GM10847 (cell line): ENCODE results near the gene C1QTNF7.

ENCODE experiments used
- POLR2A ChIP-seq: IDR thresholded peaks from 2 replicates; pipeline ENCODE4 v1.6.1; 2011; ENCODE audit not compliant: insufficient read length; ENCODE audit errors: extremely low read depth

The C1QTNF7 gene

DNA sequence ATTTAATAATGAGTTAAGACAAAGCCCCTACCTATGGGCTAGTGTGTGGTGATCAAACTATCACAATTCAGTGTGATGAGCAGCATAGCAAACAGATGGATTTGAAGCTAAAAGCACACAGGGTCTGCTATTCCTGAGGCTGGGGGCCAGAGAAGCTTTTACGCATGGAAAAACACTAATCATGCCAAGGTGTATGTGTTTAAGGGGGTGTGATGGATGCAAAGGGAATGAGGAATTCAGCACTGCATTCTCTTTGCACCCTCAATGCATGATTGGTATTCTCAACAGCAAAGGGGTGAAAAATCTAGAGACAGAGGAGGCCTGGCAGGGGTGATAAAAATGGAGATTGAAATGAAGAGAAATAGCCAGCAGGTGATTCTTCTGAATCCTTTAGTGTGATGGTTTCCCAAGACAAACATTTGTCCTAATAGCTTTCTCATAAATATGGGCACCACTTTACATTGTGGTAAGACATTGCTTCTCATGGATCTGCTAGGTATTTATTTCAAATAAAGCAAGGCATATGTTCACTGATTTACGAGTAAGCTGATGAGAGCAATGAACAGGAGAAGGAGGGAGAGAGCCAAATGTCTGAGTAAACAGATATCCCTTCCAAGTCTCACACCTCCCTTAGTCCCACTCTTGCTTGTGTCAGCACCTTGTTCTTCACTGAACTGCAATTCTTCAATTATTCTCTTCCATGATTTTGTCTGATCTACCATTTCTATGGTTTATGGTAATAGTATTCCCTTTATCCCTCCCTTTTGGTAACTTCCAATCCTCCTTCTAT lies 15.7 kb downstream of the C1QTNF7 start:
- TF ChIP-seq POLR2A = no peak

DNA sequence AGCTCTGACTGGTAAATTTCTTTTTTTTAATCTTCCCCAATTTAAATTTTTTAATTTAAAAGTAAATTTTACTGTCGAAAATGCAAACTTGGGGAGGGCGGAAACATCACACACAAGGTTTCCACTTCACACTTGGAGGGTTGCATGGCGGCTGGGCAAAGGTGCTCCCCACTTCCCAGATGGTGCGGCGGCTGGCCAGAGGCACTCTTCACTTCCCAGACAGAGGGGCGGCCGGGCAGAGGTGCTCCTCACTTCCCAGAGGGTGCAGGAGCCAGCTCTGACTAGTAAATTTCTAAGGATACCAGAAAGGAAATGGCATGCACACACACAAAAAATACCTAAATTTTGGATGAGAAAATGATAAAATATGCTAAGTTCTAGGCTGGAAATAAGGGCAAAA lies 16.4 kb downstream of the C1QTNF7 start:
- TF ChIP-seq POLR2A = no peak

DNA sequence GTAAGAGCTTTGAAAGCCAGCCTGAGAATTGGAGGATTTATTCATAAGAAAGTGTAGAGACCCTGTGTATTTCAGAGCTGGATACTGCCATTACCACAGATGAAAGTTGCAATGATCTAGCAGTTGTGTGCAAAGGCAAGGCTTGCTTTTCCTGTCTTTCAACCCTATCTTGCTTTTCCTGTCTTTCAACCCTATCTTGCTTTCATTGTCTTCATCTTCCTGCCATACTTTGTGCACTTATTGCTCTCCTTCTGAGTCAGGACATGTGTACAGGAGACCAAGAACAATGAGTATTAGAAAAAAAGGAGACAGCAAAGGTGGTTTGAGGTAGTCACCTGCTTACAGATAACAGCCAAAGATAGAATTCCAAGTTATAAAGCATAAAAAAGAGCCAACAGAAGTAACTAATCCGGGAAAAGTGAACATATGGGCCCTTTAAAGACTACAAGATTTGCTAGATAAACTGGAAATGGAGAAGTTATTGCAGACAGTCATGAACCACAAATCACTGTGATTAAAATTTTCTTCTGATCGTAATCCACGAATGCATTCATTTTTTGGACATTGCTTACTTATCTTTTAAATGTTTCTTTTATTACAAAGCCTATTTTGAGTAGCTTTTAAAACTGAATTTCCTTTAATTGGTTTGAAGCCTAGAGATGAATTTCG lies 17.2 kb downstream of the C1QTNF7 start:
- no peak for TF ChIP-seq POLR2A

DNA sequence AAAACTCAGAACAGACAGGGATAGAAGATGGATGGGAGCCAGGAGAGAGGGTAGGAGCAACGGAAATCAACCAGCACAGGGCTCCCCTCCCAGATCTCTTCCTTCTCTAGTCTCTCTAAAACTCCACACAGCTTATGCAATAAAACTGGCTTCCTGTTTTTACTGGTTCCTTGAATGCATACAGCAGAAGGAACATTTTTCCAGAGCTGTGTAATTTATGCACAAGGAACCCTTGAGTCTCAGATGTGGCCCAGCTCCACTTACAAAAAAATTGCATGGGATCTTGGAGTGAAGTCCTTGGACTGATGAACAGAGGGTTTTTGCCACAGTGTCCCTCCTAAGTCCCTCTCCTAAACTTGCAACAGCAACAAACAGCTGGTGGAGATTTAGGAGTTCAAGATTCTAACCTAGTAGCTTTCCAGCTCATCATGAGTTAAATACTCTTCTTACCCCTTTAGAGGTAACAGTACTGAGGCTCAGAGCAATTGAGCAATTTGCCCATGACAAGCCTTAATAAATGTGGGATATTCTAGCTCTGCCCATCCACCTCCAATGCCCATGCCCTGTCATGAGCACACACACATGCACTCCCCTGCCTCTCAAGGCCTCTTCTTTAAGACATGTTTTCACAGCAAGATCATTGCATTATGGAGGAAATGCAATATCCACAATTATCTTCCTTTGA lies 23.5 kb downstream of the C1QTNF7 start:
- no peak for TF ChIP-seq POLR2A

DNA sequence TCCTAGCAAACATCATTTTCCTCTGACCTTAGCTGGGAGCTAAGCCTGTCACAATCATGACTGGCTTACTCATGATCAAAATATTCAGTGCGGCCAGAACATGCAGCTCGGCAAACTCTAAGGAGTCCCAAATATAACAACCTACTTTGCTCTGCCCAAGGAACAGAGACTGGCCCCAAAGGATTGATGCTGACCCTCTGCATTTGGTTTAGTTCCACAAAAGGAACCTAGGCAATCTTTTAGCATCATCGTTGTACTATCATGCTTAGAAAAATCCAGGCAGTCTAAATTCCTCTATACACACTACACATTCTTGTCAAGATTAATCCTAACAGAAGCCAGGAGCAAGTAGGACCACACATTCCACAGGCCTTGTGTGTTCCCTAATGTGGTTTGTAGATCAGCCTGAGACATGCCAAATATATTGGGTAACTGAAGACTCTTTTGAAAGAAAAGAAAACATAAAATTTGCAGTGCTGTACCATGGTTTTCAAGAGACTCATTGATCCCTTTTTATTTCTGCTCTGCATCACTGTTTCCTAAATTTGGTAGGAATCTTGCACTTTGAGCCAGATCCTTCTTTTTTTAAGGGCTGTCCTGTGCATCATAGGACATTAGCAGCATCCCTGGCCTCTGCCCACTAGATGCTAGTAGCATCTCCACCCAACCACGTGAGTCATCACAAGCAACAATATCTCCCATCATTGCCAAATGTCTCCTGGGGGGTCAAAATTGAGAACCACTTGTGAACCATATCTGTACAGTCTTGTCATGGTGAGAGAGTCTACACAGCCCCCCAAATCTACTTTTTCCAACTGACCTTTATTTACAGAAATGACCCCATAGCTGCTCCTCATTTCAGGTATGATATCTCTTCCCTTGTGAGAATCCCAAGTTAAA lies 24.3 kb downstream of the C1QTNF7 start:
- TF ChIP-seq POLR2A = no peak

DNA sequence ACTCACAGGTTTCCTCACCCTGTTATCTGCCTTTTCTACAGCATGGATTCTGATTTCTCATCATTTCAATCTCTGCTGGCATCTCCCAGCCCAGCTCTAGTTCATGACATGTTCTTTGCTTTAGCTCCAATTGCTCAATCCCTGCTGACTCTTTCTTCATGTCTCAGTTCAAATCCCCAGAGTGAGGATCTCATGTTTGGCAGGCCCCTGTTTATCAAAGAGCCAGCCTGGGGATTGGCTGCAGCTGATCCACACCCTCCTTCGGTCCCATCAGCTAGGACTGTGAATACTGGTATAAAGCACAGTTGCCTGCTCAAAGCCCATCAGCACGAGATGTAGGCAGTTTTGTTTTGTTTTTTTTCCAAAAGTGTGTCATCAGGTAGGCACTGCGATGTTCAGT lies 27.5 kb downstream of the C1QTNF7 start:
- no peak for TF ChIP-seq POLR2A

DNA sequence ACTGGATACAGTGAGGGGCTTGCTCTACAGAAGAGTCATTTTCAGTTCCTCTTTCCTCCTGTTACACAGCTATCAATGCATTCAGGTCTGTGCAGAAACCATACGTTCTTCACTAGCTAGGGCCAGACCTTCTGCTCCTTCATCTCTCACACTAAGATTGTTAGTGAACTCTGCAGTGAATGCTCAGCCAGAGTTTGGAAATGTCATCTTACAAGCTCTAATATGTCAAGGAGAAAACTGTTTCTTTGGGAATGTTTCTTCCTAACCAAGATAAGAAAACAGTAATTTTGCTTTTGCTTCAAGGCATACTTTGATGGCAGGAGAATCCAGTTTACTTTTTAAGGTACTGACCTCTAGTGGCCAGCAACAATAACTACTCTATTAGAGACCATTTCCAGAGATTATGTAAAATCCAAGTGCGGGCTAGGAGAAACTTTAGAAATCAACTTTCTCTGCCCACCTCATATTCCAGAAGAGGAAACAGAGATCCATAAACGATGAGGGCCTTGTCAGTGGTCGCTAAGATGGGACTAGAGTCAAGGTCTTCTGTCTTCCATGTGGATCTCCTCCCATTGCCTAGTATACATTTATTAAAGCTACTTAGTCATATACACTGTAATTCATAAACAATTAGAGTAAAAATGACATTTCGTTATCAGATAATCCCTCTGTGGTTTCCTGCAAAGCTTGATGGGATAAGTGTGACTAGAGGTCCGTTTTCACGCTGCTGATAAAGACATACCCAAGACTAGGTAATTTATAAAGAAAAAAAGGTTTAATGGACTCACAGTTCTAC lies 29.8 kb downstream of the C1QTNF7 start:
- TF ChIP-seq POLR2A = no peak

DNA sequence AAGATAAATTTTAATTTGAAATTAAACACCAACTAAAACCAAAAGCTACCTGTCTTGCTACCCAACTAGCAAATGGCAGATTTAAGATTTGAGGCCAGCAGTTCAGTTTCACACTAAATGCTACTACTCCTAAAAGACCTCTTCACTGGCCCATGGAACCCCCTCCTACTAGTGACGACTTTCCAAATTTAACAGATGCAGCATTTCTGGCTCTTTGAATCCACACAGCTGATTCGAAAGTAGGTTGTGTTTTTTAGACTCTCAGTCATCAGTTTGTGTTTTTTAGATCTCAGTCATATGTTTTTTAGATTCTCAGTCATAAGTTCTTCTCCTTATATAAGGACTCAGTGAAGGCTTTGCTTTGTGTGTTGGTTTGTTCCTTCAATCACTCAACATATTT lies 30.8 kb downstream of the C1QTNF7 start:
- no peak for TF ChIP-seq POLR2A

DNA sequence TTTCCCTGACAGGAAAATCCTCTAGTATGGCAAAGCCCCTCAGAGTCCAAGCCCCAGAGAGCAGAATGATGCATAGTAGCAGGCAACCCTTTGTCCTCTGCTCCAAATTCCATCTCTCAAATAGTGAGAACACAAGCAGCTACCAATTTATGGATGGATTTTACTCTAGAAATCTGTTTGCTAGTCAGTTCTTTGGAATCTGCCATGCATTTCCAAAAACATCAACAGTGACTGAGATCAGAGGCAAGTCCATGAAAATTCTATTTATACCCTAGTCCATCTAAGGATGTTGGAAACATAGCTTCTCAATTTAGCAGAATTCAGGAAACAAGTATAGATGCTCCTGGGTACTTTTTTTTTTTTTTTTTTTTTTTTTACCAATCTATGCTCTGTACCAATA lies 31.9 kb downstream of the C1QTNF7 start:
- no peak for TF ChIP-seq POLR2A

DNA sequence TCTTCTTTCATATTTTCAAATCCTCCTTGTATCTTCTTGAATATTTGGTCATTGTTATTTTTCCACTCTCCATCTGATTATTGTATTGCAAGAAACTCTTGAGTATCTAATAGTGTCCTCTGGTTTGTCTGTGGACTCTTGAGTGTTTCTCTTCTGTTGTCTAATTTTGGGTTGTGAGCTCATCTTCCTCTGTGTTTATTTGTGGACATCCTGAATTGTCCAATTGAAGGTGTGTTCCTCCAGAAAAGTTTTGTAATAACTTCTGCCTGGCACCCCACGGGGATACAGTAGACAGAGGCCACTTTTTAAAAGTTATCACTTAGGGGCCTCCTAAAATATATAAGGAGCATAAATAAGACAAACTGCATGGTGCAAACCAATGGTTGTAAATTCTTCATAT lies 38.8 kb downstream of the C1QTNF7 start:
- no peak for TF ChIP-seq POLR2A

DNA sequence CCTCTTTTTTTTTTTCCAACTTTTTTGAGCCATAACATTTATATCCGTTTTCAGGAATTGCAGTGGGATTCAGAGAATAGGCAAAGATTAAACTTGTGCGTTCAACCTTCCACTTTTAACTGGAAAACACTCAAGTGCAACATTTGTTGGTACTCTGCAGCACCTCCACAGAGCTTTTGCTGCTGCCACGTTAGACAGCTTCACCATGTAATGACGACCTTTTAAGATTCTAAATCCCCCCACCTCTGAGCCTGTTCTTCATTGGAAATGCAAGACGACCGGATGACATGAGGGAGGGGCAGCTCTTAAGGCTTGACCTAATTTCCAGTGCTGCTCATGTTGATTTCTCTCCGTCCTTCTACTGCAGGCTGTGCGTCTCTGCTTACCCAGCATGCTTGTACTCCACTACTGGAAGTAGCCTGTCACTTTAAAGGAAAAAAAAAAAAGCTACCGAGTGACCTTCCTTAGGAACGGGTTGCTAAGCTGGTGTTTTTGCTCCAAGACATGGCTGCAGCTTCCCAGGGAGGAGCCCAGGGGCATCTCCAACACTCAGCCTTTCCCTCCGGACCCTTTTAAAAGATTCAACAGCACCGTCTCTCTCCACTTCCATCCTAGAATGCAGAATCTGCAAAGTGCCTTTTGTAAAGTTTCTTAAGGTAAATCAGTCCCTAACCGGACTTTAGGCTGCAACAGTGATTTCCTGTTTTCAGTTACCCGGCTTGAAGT lies 41.7 kb downstream of the C1QTNF7 start, which contains the start of gene CC2D2A:
Gene CC2D2A (plus strand): TSS at position 481 of the 726 bp plus-strand sequence. CDS start 6,051 bp downstream, outside the sequence.
- no peak for TF ChIP-seq POLR2A

DNA sequence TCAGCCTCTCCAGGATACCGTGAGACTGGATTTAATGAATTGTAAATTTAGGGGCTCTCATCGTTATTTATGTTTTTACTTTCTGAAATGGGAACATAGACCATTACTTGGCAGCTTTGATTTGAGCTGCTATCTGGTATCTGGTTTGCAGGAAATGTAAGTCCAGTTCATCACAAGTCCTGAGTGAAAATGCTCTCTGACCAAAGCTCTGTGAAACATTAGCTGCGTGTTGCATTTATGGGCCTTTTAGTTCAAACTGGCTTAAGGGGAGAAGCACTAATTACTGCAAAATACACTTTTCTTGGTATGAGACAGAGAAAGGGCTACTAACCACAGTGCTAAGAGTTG lies 42.3 kb downstream of the C1QTNF7 start:
- no peak for TF ChIP-seq POLR2A

DNA sequence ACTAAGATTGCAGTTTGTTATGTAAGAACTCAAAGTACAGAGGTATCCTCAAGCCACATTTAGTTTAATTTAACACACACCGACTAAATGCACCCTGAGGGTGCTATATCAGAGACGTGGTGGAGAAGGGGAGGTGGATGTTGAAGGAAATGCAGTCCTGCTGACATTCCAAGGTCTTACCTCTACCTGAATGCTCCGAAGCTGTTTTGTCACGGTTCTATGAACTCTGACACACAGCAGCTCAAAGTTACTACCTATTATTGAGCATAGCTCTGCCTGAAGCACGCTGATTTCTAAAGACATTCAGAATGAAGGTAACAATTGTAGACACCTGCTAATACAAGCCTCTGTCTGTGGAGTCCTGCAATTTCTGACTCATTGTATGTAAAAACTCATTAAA lies 48.6 kb downstream of the C1QTNF7 start:
- no peak for TF ChIP-seq POLR2A

DNA sequence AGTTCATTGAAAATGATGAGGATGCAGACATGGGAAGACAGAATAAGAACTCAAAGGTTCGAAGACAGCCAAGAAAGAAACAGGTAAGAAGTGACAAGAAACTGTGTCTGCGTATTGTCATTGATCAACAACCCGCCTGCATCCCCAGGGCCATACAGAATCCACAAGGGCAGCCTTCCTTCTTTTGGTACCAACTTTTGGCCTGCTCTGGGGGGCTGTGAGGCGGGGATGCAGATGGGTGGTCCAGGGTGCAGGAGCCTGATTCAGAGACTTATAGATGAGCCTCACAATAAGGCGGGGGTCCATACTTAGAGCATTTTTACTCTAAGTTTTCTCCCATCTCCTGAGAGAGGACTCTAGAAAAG lies 50.9 kb downstream of the C1QTNF7 start:
- TF ChIP-seq POLR2A = no peak
